ENCODE results near the gene EIF4G1. TPM values are rescaled to one million over a fixed set of nuclear protein-coding genes. Genes with fewer than 3 reads are reported as not detected.
"Not testable (repeated sequence)": the region's sequence is repeated elsewhere in the genome, so short reads cannot be mapped to it uniquely, and the experiment has no call there.

The EIF4G1 gene
- total RNA-seq, 1 donor from 2014 or later, result 371 TPM

- no peak for DNase-seq (ENCODE audit: low read depth)
These were observed 19.3 kb downstream of the EIF4G1 start for GRCh38 chr3:184333700-184334099.

GRCh38 chr3:184334470-184335158 is 20.2 kb downstream of the EIF4G1 start:
- peak; percentile 54 for DNase-seq (ENCODE audit: low read depth)

GRCh38 chr3:184335291-184335660 is 20.9 kb downstream of the EIF4G1 start:
- DNase-seq (ENCODE audit: low read depth), result no peak

- peak; percentile 63 for DNase-seq (ENCODE audit: low read depth)
These were observed 21.5 kb downstream of the EIF4G1 start for GRCh38 chr3:184335661-184336546.

- peak; percentile 63 for DNase-seq (ENCODE audit: low read depth)
These were observed 22.4 kb downstream of the EIF4G1 start for GRCh38 chr3:184336547-184337398.

GRCh38 chr3:184337399-184337714 is 23.0 kb downstream of the EIF4G1 start, which contains the start of gene FAM131A:
FAM131A (plus strand) TSS chr3:184337600; CDS start chr3:184337631, 31 bp downstream.
- no peak for DNase-seq (ENCODE audit: low read depth)

- no peak for DNase-seq (ENCODE audit: low read depth)
These were observed 23.6 kb downstream of the EIF4G1 start for GRCh38 chr3:184337981-184338380.

GRCh38 chr3:184338511-184338945 is 24.1 kb downstream of the EIF4G1 start:
- DNase-seq (ENCODE audit: low read depth), result no peak

- no peak for DNase-seq (ENCODE audit: low read depth)
These were observed 24.6 kb downstream of the EIF4G1 start for GRCh38 chr3:184339001-184339400.

GRCh38 chr3:184339451-184340135 is 25.2 kb downstream of the EIF4G1 start:
- DNase-seq (ENCODE audit: low read depth), result not testable (repeated sequence)

- DNase-seq (ENCODE audit: low read depth), result no peak
These were observed 27.5 kb downstream of the EIF4G1 start for GRCh38 chr3:184341925-184342324.

GRCh38 chr3:184343200-184343876 is 28.9 kb downstream of the EIF4G1 start:
- DNase-seq (ENCODE audit: low read depth), result no peak

- DNase-seq (ENCODE audit: low read depth), result no peak
These were observed 30.3 kb downstream of the EIF4G1 start for GRCh38 chr3:184344579-184345316.

- DNase-seq (ENCODE audit: low read depth), result peak; percentile 71
These were observed 31.1 kb downstream of the EIF4G1 start for GRCh38 chr3:184345317-184346144.

- DNase-seq (ENCODE audit: low read depth), result no peak
These were observed 32.2 kb downstream of the EIF4G1 start for GRCh38 chr3:184346480-184347190.

- DNase-seq (ENCODE audit: low read depth), result no peak
These were observed 33.1 kb downstream of the EIF4G1 start for GRCh38 chr3:184347321-184348056.

GRCh38 chr3:184348057-184348382 is 33.6 kb downstream of the EIF4G1 start:
- DNase-seq (ENCODE audit: low read depth), result no peak
